AG04449 (cell line): Measurements from ENCODE around the gene PRKG1.

Experiments
- CTCF ChIA-PET: fragments of 350-600 bp; formaldehyde crosslinking; extraction: SDS; loops from one replicate; lab custom pipeline; 2021; ENCODE audit warnings: antibody characterized with exemption; lab: Yijun Ruan, JAX
- POLR2A ChIA-PET: fragments of 400-600, 350-600 bp; formaldehyde crosslinking; extraction: SDS; loops from one replicate; lab custom pipeline; 2020; ENCODE audit warnings: antibody characterized with exemption, inconsistent platforms; lab: Yijun Ruan, JAX
- DNase-seq: peaks from one replicate; pipeline ENCODE4 v3.0.0-alpha.2; 2010; ENCODE audit warnings: low read depth, low spot score
- H3K4me3 ChIP-seq: 2 replicates; pipeline ENCODE4 v1.5.1; 2011; ENCODE audit warnings: low read depth, mild to moderate bottlenecking, control low read depth, low read length
- CTCF ChIP-seq: IDR thresholded peaks from one replicate; pipeline ENCODE4 v1.5.1; 2011; ENCODE audit warnings: mild to moderate bottlenecking, moderate library complexity, low read length, control low read depth, inconsistent platforms; ENCODE audit not compliant: insufficient read depth; ENCODE audit errors: missing control alignments

Gene PRKG1

GRCh38 chr10:52313256-52313932 is 1239.1 kb downstream of the PRKG1 start:
- TF ChIP-seq CTCF, result no peak
- POLR2A ChIA-PET, result interaction anchor here (0.7 to 8.7 kb wide), 20 partner anchors 9 to 340 kb away, joined by 3 to 110 read pairs (median 4); no protein-coding TSS in a partner anchor
- H3K4me3 ChIP-seq, result peak overlapping the region; percentile 93
- CTCF ChIA-PET, result interaction anchor here (0.7 to 16.2 kb wide), 17 partner anchors 12 to 432 kb away, joined by 3 to 462 read pairs (median 4); no protein-coding TSS in a partner anchor
- DNase-seq, result no peak

DNA sequence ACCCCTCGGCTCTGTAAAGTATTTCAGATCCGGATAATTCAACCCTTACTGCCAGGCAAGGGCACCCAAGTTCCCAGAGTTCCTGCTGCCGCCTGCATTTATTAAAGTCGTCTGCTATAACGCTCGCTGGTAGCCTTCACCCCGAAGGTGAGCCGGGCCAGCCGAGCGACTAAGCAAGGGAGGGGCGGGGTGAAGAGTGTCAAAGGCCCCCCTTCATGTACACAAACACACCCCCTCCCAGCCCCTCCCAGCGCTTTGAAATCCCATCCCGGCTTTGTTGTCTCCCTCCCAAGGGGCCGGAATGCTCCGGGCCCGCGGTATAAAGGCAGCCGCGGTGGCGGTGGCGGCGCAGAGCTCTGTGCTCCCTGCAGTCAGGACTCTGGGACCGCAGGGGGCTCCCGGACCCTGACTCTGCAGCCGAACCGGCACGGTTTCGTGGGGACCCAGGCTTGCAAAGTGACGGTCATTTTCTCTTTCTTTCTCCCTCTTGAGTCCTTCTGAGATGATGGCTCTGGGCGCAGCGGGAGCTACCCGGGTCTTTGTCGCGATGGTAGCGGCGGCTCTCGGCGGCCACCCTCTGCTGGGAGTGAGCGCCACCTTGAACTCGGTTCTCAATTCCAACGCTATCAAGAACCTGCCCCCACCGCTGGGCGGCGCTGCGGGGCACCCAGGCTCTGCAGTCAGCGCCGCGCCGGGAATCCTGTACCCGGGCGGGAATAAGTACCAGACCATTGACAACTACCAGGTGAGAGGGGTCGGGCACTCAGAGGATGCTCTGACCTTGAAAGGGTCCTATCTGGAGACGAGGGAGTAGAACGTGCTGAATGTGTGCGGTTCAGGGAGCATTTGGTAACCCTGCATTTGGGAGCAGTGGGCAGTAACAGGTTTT is 1239.9 kb downstream of the PRKG1 start, which contains the start of gene DKK1:
Gene DKK1, plus strand, starts transcription at position 349 of the 889 bp plus-strand sequence. Its CDS starts 154 bp downstream, at position 503.
- DNase-seq, result no peak
- TF ChIP-seq CTCF, result peak; percentile 93
- peak within 1 kb of the TSS; percentile 93 for H3K4me3 ChIP-seq
- CTCF ChIA-PET, result interaction anchor here (0.6 to 16.2 kb wide), 21 partner anchors 12 to 329 kb away, joined by 3 to 462 read pairs (median 3); no protein-coding TSS in a partner anchor
- POLR2A ChIA-PET, result interaction anchor here (0.6 to 8.7 kb wide), 21 partner anchors 9 to 339 kb away, joined by 3 to 110 read pairs (median 4); no protein-coding TSS in a partner anchor

- POLR2A ChIA-PET, result interaction anchor here (0.7 to 8.7 kb wide), 10 partner anchors 11 to 302 kb away, joined by 3 to 110 read pairs (median 5); no protein-coding TSS in a partner anchor
- no peak for DNase-seq
- TF ChIP-seq CTCF, result no peak
- CTCF ChIA-PET, result interaction anchor here (0.8 to 16.2 kb wide), 24 partner anchors 7 to 306 kb away, joined by 3 to 462 read pairs (median 4); no protein-coding TSS in a partner anchor
- H3K4me3 ChIP-seq, result peak overlapping the region; percentile 93
Observed at GRCh38 chr10:52314822-52315552, 1240.7 kb downstream of the PRKG1 start.

DNA sequence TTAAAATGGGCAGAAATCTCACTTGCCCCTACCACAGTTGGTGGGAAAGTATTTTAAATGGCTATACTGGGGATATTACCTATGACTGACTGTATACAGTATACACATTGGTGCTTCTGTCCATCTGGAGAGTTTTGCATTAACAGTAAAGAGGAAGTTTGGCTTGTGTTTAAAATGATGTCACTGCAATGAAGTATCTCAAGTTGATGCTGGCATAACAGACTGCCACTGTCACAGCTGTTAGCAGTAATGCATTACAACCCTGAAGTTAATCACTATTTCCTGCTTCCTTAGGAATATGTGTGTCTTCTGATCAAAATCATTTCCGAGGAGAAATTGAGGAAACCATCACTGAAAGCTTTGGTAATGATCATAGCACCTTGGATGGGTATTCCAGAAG is 1241.7 kb downstream of the PRKG1 start:
- POLR2A ChIA-PET, result interaction anchor here (8.7 kb wide), 1 partner anchor 171 kb away, joined by 110 read pairs; no protein-coding TSS in a partner anchor
- no peak for TF ChIP-seq CTCF
- no peak for DNase-seq
- CTCF ChIA-PET, result interaction anchor here (0.8 to 16.2 kb wide), 7 partner anchors 8 to 305 kb away, joined by 3 to 462 read pairs (median 4); no protein-coding TSS in a partner anchor
- peak overlapping the region; percentile 93 for H3K4me3 ChIP-seq

GRCh38 chr10:52316500-52316899 is 1242.2 kb downstream of the PRKG1 start:
- ChIA-PET CTCF (interaction anchor here (0.9 to 16.2 kb wide), 5 partner anchors 9 to 1315 kb away, joined by 3 to 462 read pairs (median 25); no protein-coding TSS in a partner anchor), POLR2A (interaction anchor here (8.7 kb wide), 1 partner anchor 171 kb away, joined by 110 read pairs; no protein-coding TSS in a partner anchor)
- no peak for TF ChIP-seq CTCF
- DNase-seq, result no peak
- H3K4me3 ChIP-seq, result peak overlapping the region; percentile 93
